ENCODE results near the gene TSPEAR. TPM values are rescaled to one million over a fixed set of nuclear protein-coding genes. Genes with fewer than 3 reads are reported as not detected.
"Not testable (repeated sequence)": the region's sequence is repeated elsewhere in the genome, so short reads cannot be mapped to it uniquely, and the experiment has no call there.

TSPEAR gene
- total RNA-seq, 2 donors from 2014 or later: 0.85 TPM; not detected in 1

- intact Hi-C loops (cut with DNase I): no loop called here
These were observed 40.5 kb downstream of the TSPEAR start for GRCh38 chr21:44670642-44671432.

GRCh38 chr21:44667612-44668011 lies 43.8 kb downstream of the TSPEAR start:
- H3K9me3 ChIP-seq: no peaks in the 10 kb centered on the region
- whole genome bisulfite sequencing: 74% methylated on average over 1 of the region's 1 CpG
- TF ChIP-seq POLR2AphosphoS5 (IDR thresholded peaks at IDR 0.05): no peak
- TF ChIP-seq CTCF (IDR thresholded peaks at IDR 0.05): no peak
- TF ChIP-seq POLR2A (IDR thresholded peaks at IDR 0.05): no peak
- no peak overlapping the region for H3K27ac ChIP-seq
- no peaks in the 10 kb centered on the region for H3K27me3 ChIP-seq (replicated peaks; ENCODE audit: insufficient read depth)
- H3K36me3 ChIP-seq: no peaks in the 10 kb centered on the region
- H3K4me1 ChIP-seq (replicated peaks): no peaks in the 10 kb centered on the region
- no peak overlapping the region for H3K4me3 ChIP-seq
- DNase-seq (ENCODE audit: low spot score): no peak
- intact Hi-C loops (cut with DNase I): no loop called here

More at GRCh38 chr21:44670642-44671432, 40.5 kb downstream of the TSPEAR start:
- Histone ChIP-seq H3K4me1 (replicated peaks) (no peaks in the 10 kb centered on the region), H3K4me3 (no peak overlapping the region), H3K27ac (no peak overlapping the region), H3K36me3 (no peaks in the 10 kb centered on the region), H3K27me3 (replicated peaks; ENCODE audit: insufficient read depth) (no peaks in the 10 kb centered on the region), H3K9me3 (no peaks in the 10 kb centered on the region)
- TF ChIP-seq POLR2A (IDR thresholded peaks at IDR 0.05) (no peak), POLR2AphosphoS5 (IDR thresholded peaks at IDR 0.05) (no peak)
- no peak for DNase-seq (ENCODE audit: low spot score)
- 83% methylated on average over 3 of the region's 3 CpGs for WGBS

GRCh38 chr21:44666401-44667320 lies 44.7 kb downstream of the TSPEAR start, which contains the start of gene KRTAP12-2:
Gene KRTAP12-2 (minus strand): TSS chr21:44666927. CDS start chr21:44666886, 41 bp downstream.
- no peak within 1 kb of the TSS for H3K4me3 ChIP-seq
- H3K4me1 ChIP-seq (replicated peaks): no peaks in the 10 kb centered on the region
- no peaks in the 10 kb centered on the region for H3K9me3 ChIP-seq
- no peak for TF ChIP-seq POLR2AphosphoS5 (IDR thresholded peaks at IDR 0.05)
- no peak for TF ChIP-seq POLR2A (IDR thresholded peaks at IDR 0.05)
- no peak for TF ChIP-seq CTCF (IDR thresholded peaks at IDR 0.05)
- intact Hi-C loops (cut with DNase I): no loop called here
- H3K36me3 ChIP-seq: no peaks in the 10 kb centered on the region
- H3K27me3 ChIP-seq (replicated peaks; ENCODE audit: insufficient read depth): no peaks in the 10 kb centered on the region
- WGBS: 60% methylated on average over 17 of the region's 19 CpGs
- H3K27ac ChIP-seq: no peak within 1 kb of the TSS
- DNase-seq (ENCODE audit: low spot score): no peak

GRCh38 chr21:44664691-44665090 lies 46.7 kb downstream of the TSPEAR start:
- intact Hi-C loops (cut with DNase I): no loop called here
- no peak for DNase-seq (ENCODE audit: low spot score)
- TF ChIP-seq POLR2A (IDR thresholded peaks at IDR 0.05) (no peak), CTCF (IDR thresholded peaks at IDR 0.05) (no peak), POLR2AphosphoS5 (IDR thresholded peaks at IDR 0.05) (no peak)
- no peaks in the 10 kb centered on the region for H3K9me3 ChIP-seq
- no peak overlapping the region for H3K27ac ChIP-seq
- H3K4me1 ChIP-seq (replicated peaks): no peaks in the 10 kb centered on the region
- no peaks in the 10 kb centered on the region for H3K27me3 ChIP-seq (replicated peaks; ENCODE audit: insufficient read depth)
- H3K4me3 ChIP-seq: no peak overlapping the region
- 82% methylated on average over 5 of the region's 5 CpGs for WGBS
- no peaks in the 10 kb centered on the region for H3K36me3 ChIP-seq

GRCh38 chr21:44661567-44661966 lies 49.8 kb downstream of the TSPEAR start:
- H3K36me3 ChIP-seq; intact Hi-C loops (cut with DNase I); H3K9me3 ChIP-seq; H3K4me1 ChIP-seq (replicated peaks); H3K27ac ChIP-seq; H3K4me3 ChIP-seq; DNase-seq (ENCODE audit: low spot score); H3K27me3 ChIP-seq (replicated peaks; ENCODE audit: insufficient read depth): not testable (repeated sequence)
- 63% methylated on average over 7 of the region's 7 CpGs for WGBS

Measured in prostate gland (tissue), 2 donors.